ENCODE results near the gene C1QL2.

DNA sequence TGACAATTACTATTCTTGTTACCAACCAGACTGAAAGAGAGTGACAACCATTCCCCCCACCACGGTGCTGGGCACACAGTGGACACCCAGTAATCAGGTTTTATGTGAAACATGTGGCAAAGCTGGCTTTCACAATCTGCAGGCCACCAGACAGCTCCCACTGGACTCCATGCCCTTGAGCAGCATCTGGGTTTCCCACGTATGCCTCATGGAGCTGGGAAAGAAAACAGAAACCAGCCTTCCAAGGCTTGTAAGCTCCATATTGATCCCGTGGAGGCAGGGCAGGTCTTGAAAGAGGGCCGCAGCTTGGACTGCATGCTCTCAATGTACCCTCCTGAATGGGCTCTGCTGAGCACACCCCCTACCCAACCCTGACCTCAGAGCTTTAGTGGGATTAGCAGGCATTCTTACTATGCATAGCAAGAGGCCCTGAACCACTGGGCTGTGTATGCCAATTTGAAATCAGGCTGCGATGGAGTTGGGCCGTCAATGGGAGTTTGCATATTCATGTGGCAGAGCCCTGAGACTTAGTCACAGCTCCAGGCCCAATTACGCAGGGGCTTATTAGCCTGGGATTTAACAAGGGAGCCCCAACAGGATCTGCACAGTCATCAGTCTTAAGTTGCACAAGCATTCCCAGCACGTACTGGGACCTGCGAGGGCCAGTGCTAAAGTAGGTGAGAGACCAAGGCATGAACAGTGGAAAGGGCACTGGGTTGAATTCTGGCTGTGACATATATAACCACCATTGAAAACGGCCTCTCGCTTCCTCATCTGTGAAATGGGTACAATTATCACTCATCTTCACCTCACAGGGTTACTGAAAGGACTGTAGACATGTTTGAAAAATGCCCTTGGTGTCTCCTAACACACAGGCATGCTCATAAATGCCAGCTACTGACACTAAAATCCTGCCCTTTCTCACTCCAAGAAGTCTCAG is 10.5 kb downstream of the C1QL2 start:
- no peak for TF ChIP-seq EP300 (IDR thresholded peaks at IDR 0.05)
- TF ChIP-seq, protein P1, sequence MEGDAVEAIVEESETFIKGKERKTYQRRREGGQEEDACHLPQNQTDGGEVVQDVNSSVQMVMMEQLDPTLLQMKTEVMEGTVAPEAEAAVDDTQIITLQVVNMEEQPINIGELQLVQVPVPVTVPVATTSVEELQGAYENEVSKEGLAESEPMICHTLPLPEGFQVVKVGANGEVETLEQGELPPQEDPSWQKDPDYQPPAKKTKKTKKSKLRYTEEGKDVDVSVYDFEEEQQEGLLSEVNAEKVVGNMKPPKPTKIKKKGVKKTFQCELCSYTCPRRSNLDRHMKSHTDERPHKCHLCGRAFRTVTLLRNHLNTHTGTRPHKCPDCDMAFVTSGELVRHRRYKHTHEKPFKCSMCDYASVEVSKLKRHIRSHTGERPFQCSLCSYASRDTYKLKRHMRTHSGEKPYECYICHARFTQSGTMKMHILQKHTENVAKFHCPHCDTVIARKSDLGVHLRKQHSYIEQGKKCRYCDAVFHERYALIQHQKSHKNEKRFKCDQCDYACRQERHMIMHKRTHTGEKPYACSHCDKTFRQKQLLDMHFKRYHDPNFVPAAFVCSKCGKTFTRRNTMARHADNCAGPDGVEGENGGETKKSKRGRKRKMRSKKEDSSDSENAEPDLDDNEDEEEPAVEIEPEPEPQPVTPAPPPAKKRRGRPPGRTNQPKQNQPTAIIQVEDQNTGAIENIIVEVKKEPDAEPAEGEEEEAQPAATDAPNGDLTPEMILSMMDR (IDR thresholded peaks at IDR 0.05) = no peak
- no peak for TF ChIP-seq POLR2AphosphoS5 (IDR thresholded peaks at IDR 0.05)

Measured in gastroesophageal sphincter (tissue), 3 donors.